Osteocyte (in vitro differentiated cells): Measurements from ENCODE around the gene CRIP3. TPM values are rescaled to one million over a fixed set of nuclear protein-coding genes. Genes with fewer than 3 reads are reported as not detected.

Experiments
- DNase-seq: peaks from one replicate; pipeline ENCODE4 v3.0.0; 2021; ENCODE audit warnings: mixed read lengths; ENCODE audit not compliant: unreplicated experiment; ENCODE audit errors: extremely low spot score
- H3K27ac Mint-ChIP-seq: one replicate; pipeline ENCODE4 v1.8.0; 2021; ENCODE audit warnings: mild to moderate bottlenecking, mixed read lengths; ENCODE audit not compliant: unreplicated experiment
- H3K27me3 Mint-ChIP-seq: one replicate; pipeline ENCODE4 v1.8.0; 2021; ENCODE audit warnings: mixed read lengths; ENCODE audit not compliant: unreplicated experiment
- H3K36me3 Mint-ChIP-seq: one replicate; pipeline ENCODE4 v1.8.0; 2021; ENCODE audit warnings: mixed read lengths; ENCODE audit not compliant: unreplicated experiment
- H3K4me1 Mint-ChIP-seq: one replicate; pipeline ENCODE4 v1.8.0; 2021; ENCODE audit warnings: mixed read lengths; ENCODE audit not compliant: unreplicated experiment
- H3K4me3 Mint-ChIP-seq: one replicate; pipeline ENCODE4 v1.8.0; 2021; ENCODE audit warnings: mild to moderate bottlenecking, moderate library complexity, mixed read lengths; ENCODE audit not compliant: unreplicated experiment
- H3K9me3 Mint-ChIP-seq: one replicate; pipeline ENCODE4 v1.8.0; 2021; ENCODE audit warnings: mixed read lengths; ENCODE audit not compliant: unreplicated experiment
- CTCF ChIP-seq: fragments of 200-600 bp; sonication (generic); IDR thresholded peaks from 2 replicates; pipeline ENCODE4 v1.5.0; 2021; ENCODE audit warnings: antibody characterized with exemption, mild to moderate bottlenecking, moderate library complexity
- total RNA-seq: library from RNA; stranded (reverse); gene quantifications from 2 replicates; pipeline ENCODE4 v1.2.1, GENCODE V29; 2021

Gene CRIP3
- total RNA-seq, 1 donor from 2014 or later: 1.8 TPM

GRCh38 chr6:43271944-43272343 lies 36.7 kb downstream of the CRIP3 start:
- H3K36me3 Mint-ChIP-seq: no peaks in the 10 kb centered on the region
- TF ChIP-seq CTCF: no peak
- no peak overlapping the region for H3K27ac Mint-ChIP-seq
- H3K9me3 Mint-ChIP-seq: no peaks in the 10 kb centered on the region
- peaks cover 9% of the 10 kb centered on the region for H3K4me1 Mint-ChIP-seq
- no peak overlapping the region for H3K4me3 Mint-ChIP-seq
- peaks cover 34% of the 10 kb centered on the region for H3K27me3 Mint-ChIP-seq
- DNase-seq: no peak

GRCh38 chr6:43271103-43271815 lies 37.4 kb downstream of the CRIP3 start:
- no peak overlapping the region for H3K27ac Mint-ChIP-seq
- no peak overlapping the region for H3K4me3 Mint-ChIP-seq
- TF ChIP-seq CTCF: no peak
- H3K4me1 Mint-ChIP-seq: peaks cover 8% of the 10 kb centered on the region
- H3K36me3 Mint-ChIP-seq: no peaks in the 10 kb centered on the region
- H3K27me3 Mint-ChIP-seq: peaks cover 34% of the 10 kb centered on the region
- no peak for DNase-seq
- H3K9me3 Mint-ChIP-seq: no peaks in the 10 kb centered on the region

- no peak for TF ChIP-seq CTCF
- DNase-seq: no peak
- no peak overlapping the region for H3K27ac Mint-ChIP-seq
- peaks cover 32% of the 10 kb centered on the region for H3K27me3 Mint-ChIP-seq
- no peaks in the 10 kb centered on the region for H3K9me3 Mint-ChIP-seq
- no peaks in the 10 kb centered on the region for H3K36me3 Mint-ChIP-seq
- no peak overlapping the region for H3K4me3 Mint-ChIP-seq
- peaks cover 4% of the 10 kb centered on the region for H3K4me1 Mint-ChIP-seq
These were observed 39.2 kb downstream of the CRIP3 start for GRCh38 chr6:43269273-43270007.

- H3K9me3 Mint-ChIP-seq: no peaks in the 10 kb centered on the region
- H3K36me3 Mint-ChIP-seq: no peaks in the 10 kb centered on the region
- peaks cover 27% of the 10 kb centered on the region for H3K27me3 Mint-ChIP-seq
- no peak overlapping the region for H3K4me3 Mint-ChIP-seq
- peaks cover 4% of the 10 kb centered on the region for H3K4me1 Mint-ChIP-seq
- H3K27ac Mint-ChIP-seq: no peak overlapping the region
- DNase-seq: no peak
- TF ChIP-seq CTCF: no peak
These were observed 39.8 kb downstream of the CRIP3 start for GRCh38 chr6:43268782-43269272.

GRCh38 chr6:43268355-43268700 lies 40.3 kb downstream of the CRIP3 start:
- Mint-ChIP-seq H3K4me1 (peaks cover 4% of the 10 kb centered on the region), H3K9me3 (no peaks in the 10 kb centered on the region), H3K27me3 (peaks cover 23% of the 10 kb centered on the region), H3K27ac (no peak overlapping the region), H3K4me3 (no peak overlapping the region), H3K36me3 (no peaks in the 10 kb centered on the region)
- DNase-seq: no peak
- no peak for TF ChIP-seq CTCF
